ENCODE results near the gene ATXN7L2. TPM values are rescaled to one million over a fixed set of nuclear protein-coding genes. Genes with fewer than 3 reads are reported as not detected.

ATXN7L2 gene
- total and polyA plus RNA-seq, 8 donors, result 4.7 to 11.7 (median 8.1) TPM

GRCh38 chr1:109490934-109491302 is 7.2 kb downstream of the ATXN7L2 start:
- Histone ChIP-seq H3K27me3 (no peaks in the 10 kb centered on the region), H3K9me3 (no peaks in the 10 kb centered on the region), H3K27ac (no peak overlapping the region), H3K36me3 (peaks cover 0 to 26% of the 10 kb centered on the region in 2 donors), H3K4me3 (no peak overlapping the region), H3K4me1 (peaks cover 5 to 26% of the 10 kb centered on the region in 2 donors)
- DNase-seq (no peak), ATAC-seq (no peak)
- TF ChIP-seq CTCF (IDR thresholded peaks at IDR 0.05), result no peak
- intact Hi-C loops (cut with DNase I), result loop anchor here in 1 of 2 donors (5.0 kb wide), 1 partner anchor 41 kb away; no protein-coding TSS in a partner anchor

GRCh38 chr1:109491372-109491771 is 7.7 kb downstream of the ATXN7L2 start:
- no peak for ATAC-seq
- Histone ChIP-seq H3K36me3 (peaks cover 0 to 30% of the 10 kb centered on the region in 2 donors), H3K4me1 (peaks cover 5 to 30% of the 10 kb centered on the region in 2 donors), H3K4me3 (no peak overlapping the region), H3K27ac (no peak overlapping the region), H3K9me3 (no peaks in the 10 kb centered on the region), H3K27me3 (no peaks in the 10 kb centered on the region)
- no peak for TF ChIP-seq CTCF (IDR thresholded peaks at IDR 0.05)
- no peak for DNase-seq
- intact Hi-C loops (cut with DNase I), result loop anchor here in 1 of 2 donors (5.0 kb wide), 1 partner anchor 41 kb away; no protein-coding TSS in a partner anchor

DNA sequence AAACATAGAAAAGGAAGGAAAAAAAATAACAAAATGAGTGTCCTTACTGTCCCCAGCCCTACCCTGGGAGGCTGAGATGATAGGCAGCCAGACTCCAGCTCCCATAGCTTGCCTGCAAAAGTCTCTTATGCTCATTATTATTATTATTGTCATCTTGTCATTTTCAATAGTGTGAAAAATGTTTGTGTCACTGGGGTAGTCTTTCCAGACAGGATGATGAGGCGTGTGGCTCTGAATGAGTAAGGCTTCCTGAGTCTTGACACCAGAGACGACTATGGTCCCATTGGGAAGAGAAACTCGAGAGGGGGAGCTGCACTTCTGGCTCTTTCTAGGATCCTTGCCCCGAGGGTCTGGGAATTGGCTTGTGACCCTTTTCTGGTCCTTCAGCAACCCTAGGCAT is 9.1 kb downstream of the ATXN7L2 start:
- H3K4me1 ChIP-seq, result peaks cover 5 to 37% of the 10 kb centered on the region in 2 donors
- H3K27ac ChIP-seq, result no peak overlapping the region
- TF ChIP-seq CTCF (IDR thresholded peaks at IDR 0.05), result no peak
- no peaks in the 10 kb centered on the region for H3K9me3 ChIP-seq
- intact Hi-C loops (cut with DNase I), result loop anchor here in 1 of 2 donors (5.0 kb wide), 1 partner anchor 40 kb away; no protein-coding TSS in a partner anchor
- no peak for ATAC-seq
- peaks cover 0 to 40% of the 10 kb centered on the region in 2 donors for H3K36me3 ChIP-seq
- no peak overlapping the region for H3K4me3 ChIP-seq
- no peaks in the 10 kb centered on the region for H3K27me3 ChIP-seq
- DNase-seq, result no peak

DNA sequence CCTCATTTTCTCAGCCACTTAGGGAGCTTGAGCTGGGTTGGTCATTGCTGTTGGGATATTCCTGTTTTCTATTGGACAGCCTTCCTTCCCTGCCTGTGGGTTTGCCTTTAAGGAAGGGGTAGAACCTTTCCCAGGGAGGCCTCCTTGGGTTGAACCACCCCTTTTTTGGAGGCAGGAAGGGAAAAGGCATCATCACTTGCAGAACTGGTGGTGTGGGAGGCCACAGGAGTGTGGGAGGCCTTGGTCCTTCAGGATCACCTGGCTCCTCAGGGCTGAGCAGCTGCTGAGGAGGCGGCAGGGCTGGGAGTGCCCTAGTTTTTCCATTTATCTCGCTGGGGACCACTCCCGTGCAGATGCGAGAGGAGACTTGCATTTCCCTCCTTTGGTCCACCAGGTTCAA is 9.5 kb downstream of the ATXN7L2 start:
- no peak overlapping the region for H3K4me3 ChIP-seq
- no peak overlapping the region for H3K27ac ChIP-seq
- H3K9me3 ChIP-seq, result no peaks in the 10 kb centered on the region
- ATAC-seq (no peak), DNase-seq (no peak)
- TF ChIP-seq CTCF (IDR thresholded peaks at IDR 0.05), result no peak
- H3K4me1 ChIP-seq, result peaks cover 5 to 38% of the 10 kb centered on the region in 2 donors
- H3K27me3 ChIP-seq, result no peaks in the 10 kb centered on the region
- intact Hi-C loops (cut with DNase I), result loop anchor here in 1 of 2 donors (5.0 kb wide), 1 partner anchor 39 kb away; no protein-coding TSS in a partner anchor
- H3K36me3 ChIP-seq, result peaks cover 0 to 40% of the 10 kb centered on the region in 2 donors

GRCh38 chr1:109493805-109494539 is 10.3 kb downstream of the ATXN7L2 start, which contains the start of gene CYB561D1:
TSS of gene CYB561D1 (plus strand) at chr1:109494094. CDS start at chr1:109494140, 46 bp downstream.
- DNase-seq (peak; percentile 88 to 99 (median 90)), ATAC-seq (peak; percentile 98)
- H3K36me3 ChIP-seq, result peaks cover 0 to 42% of the 10 kb centered on the region in 2 donors
- peaks cover 5 to 45% of the 10 kb centered on the region in 2 donors for H3K4me1 ChIP-seq
- H3K9me3 ChIP-seq, result no peaks in the 10 kb centered on the region
- H3K27ac ChIP-seq, result peak within 1 kb of the TSS; percentile 59 to 86
- no peaks in the 10 kb centered on the region for H3K27me3 ChIP-seq
- TF ChIP-seq CTCF (IDR thresholded peaks at IDR 0.05), result peak; percentile 97
- intact Hi-C loops (cut with DNase I), result loop anchor here in 1 of 2 donors (5.0 kb wide), 1 partner anchor 38 kb away; no protein-coding TSS in a partner anchor
- peak within 1 kb of the TSS; percentile 96 for H3K4me3 ChIP-seq
